ENCODE data around the gene ADGRL4.
"Not testable (repeated sequence)": the region's sequence is repeated elsewhere in the genome, so short reads cannot be mapped to it uniquely, and the experiment has no call there.

Gene ADGRL4

GRCh38 chr1:79005945-79006344 is 585 bp downstream of the ADGRL4 start:
- Histone ChIP-seq H3K4me3 (ENCODE audit: low read depth, low read length) (peak overlapping the region; percentile 77), H3K36me3 (ENCODE audit: control insufficient read depth, insufficient read depth, low read length) (no peaks in the 10 kb centered on the region), H3K9ac (ENCODE audit: low read depth, low read length) (peak overlapping the region; percentile 26), H3K4me1 (ENCODE audit: control insufficient read depth, insufficient read depth, low read length) (no peaks in the 10 kb centered on the region), H3K9me3 (ENCODE audit: control insufficient read depth, insufficient read depth, low read length) (no peaks in the 10 kb centered on the region), H3K27me3 (ENCODE audit: control insufficient read depth, insufficient read depth, low read length) (peaks cover 15% of the 10 kb centered on the region)

- no peak overlapping the region for H3K4me3 ChIP-seq (ENCODE audit: low read depth, low read length)
- no peaks in the 10 kb centered on the region for H3K36me3 ChIP-seq (ENCODE audit: control insufficient read depth, insufficient read depth, low read length)
- no peaks in the 10 kb centered on the region for H3K9me3 ChIP-seq (ENCODE audit: control insufficient read depth, insufficient read depth, low read length)
- no peaks in the 10 kb centered on the region for H3K4me1 ChIP-seq (ENCODE audit: control insufficient read depth, insufficient read depth, low read length)
- H3K9ac ChIP-seq (ENCODE audit: low read depth, low read length) = no peak overlapping the region
- peaks cover 15% of the 10 kb centered on the region for H3K27me3 ChIP-seq (ENCODE audit: control insufficient read depth, insufficient read depth, low read length)
Observed at GRCh38 chr1:79004916-79005315, 1.6 kb downstream of the ADGRL4 start.

GRCh38 chr1:78996791-78997190 is 9.7 kb downstream of the ADGRL4 start:
- no peaks in the 10 kb centered on the region for H3K36me3 ChIP-seq (ENCODE audit: control insufficient read depth, insufficient read depth, low read length)
- H3K4me3 ChIP-seq (ENCODE audit: low read depth, low read length) = no peak overlapping the region
- H3K4me1 ChIP-seq (ENCODE audit: control insufficient read depth, insufficient read depth, low read length) = no peaks in the 10 kb centered on the region
- no peak overlapping the region for H3K9ac ChIP-seq (ENCODE audit: low read depth, low read length)
- no peaks in the 10 kb centered on the region for H3K27me3 ChIP-seq (ENCODE audit: control insufficient read depth, insufficient read depth, low read length)
- H3K9me3 ChIP-seq (ENCODE audit: control insufficient read depth, insufficient read depth, low read length) = no peaks in the 10 kb centered on the region

GRCh38 chr1:78987042-78987441 is 19.5 kb downstream of the ADGRL4 start:
- H3K36me3 ChIP-seq (ENCODE audit: control insufficient read depth, insufficient read depth, low read length) = no peaks in the 10 kb centered on the region
- H3K9ac ChIP-seq (ENCODE audit: low read depth, low read length) = no peak overlapping the region
- no peaks in the 10 kb centered on the region for H3K27me3 ChIP-seq (ENCODE audit: control insufficient read depth, insufficient read depth, low read length)
- no peaks in the 10 kb centered on the region for H3K9me3 ChIP-seq (ENCODE audit: control insufficient read depth, insufficient read depth, low read length)
- H3K4me3 ChIP-seq (ENCODE audit: low read depth, low read length) = no peak overlapping the region
- H3K4me1 ChIP-seq (ENCODE audit: control insufficient read depth, insufficient read depth, low read length) = no peaks in the 10 kb centered on the region

GRCh38 chr1:78980511-78980910 is 26.0 kb downstream of the ADGRL4 start:
- Histone ChIP-seq H3K9ac (ENCODE audit: low read depth, low read length) (no peak overlapping the region), H3K27me3 (ENCODE audit: control insufficient read depth, insufficient read depth, low read length) (no peaks in the 10 kb centered on the region), H3K9me3 (ENCODE audit: control insufficient read depth, insufficient read depth, low read length) (no peaks in the 10 kb centered on the region), H3K36me3 (ENCODE audit: control insufficient read depth, insufficient read depth, low read length) (no peaks in the 10 kb centered on the region), H3K4me1 (ENCODE audit: control insufficient read depth, insufficient read depth, low read length) (no peaks in the 10 kb centered on the region), H3K4me3 (ENCODE audit: low read depth, low read length) (no peak overlapping the region)

- Histone ChIP-seq H3K36me3 (ENCODE audit: control insufficient read depth, insufficient read depth, low read length) (no peaks in the 10 kb centered on the region), H3K4me1 (ENCODE audit: control insufficient read depth, insufficient read depth, low read length) (no peaks in the 10 kb centered on the region), H3K9me3 (ENCODE audit: control insufficient read depth, insufficient read depth, low read length) (no peaks in the 10 kb centered on the region), H3K27me3 (ENCODE audit: control insufficient read depth, insufficient read depth, low read length) (peaks cover 29% of the 10 kb centered on the region), H3K4me3 (ENCODE audit: low read depth, low read length) (no peak overlapping the region), H3K9ac (ENCODE audit: low read depth, low read length) (no peak overlapping the region)
Observed at GRCh38 chr1:78972723-78973122, 33.8 kb downstream of the ADGRL4 start.

- H3K4me3 ChIP-seq (ENCODE audit: low read depth, low read length); H3K4me1 ChIP-seq (ENCODE audit: control insufficient read depth, insufficient read depth, low read length); H3K9me3 ChIP-seq (ENCODE audit: control insufficient read depth, insufficient read depth, low read length); H3K36me3 ChIP-seq (ENCODE audit: control insufficient read depth, insufficient read depth, low read length); H3K9ac ChIP-seq (ENCODE audit: low read depth, low read length): not testable (repeated sequence)
- peaks cover 31% of the 10 kb centered on the region for H3K27me3 ChIP-seq (ENCODE audit: control insufficient read depth, insufficient read depth, low read length)
Observed at GRCh38 chr1:78967091-78967490, 39.4 kb downstream of the ADGRL4 start.

- H3K27me3 ChIP-seq (ENCODE audit: control insufficient read depth, insufficient read depth, low read length) = no peaks in the 10 kb centered on the region
- no peaks in the 10 kb centered on the region for H3K36me3 ChIP-seq (ENCODE audit: control insufficient read depth, insufficient read depth, low read length)
- no peaks in the 10 kb centered on the region for H3K9me3 ChIP-seq (ENCODE audit: control insufficient read depth, insufficient read depth, low read length)
- H3K4me3 ChIP-seq (ENCODE audit: low read depth, low read length) = no peak overlapping the region
- no peaks in the 10 kb centered on the region for H3K4me1 ChIP-seq (ENCODE audit: control insufficient read depth, insufficient read depth, low read length)
- no peak overlapping the region for H3K9ac ChIP-seq (ENCODE audit: low read depth, low read length)
Observed at GRCh38 chr1:78958711-78959110, 47.8 kb downstream of the ADGRL4 start.

GRCh38 chr1:78950826-78951225 is 55.7 kb downstream of the ADGRL4 start:
- Histone ChIP-seq H3K9me3 (ENCODE audit: control insufficient read depth, insufficient read depth, low read length) (no peaks in the 10 kb centered on the region), H3K9ac (ENCODE audit: low read depth, low read length) (no peak overlapping the region), H3K27me3 (ENCODE audit: control insufficient read depth, insufficient read depth, low read length) (no peaks in the 10 kb centered on the region), H3K4me1 (ENCODE audit: control insufficient read depth, insufficient read depth, low read length) (no peaks in the 10 kb centered on the region), H3K4me3 (ENCODE audit: low read depth, low read length) (no peak overlapping the region), H3K36me3 (ENCODE audit: control insufficient read depth, insufficient read depth, low read length) (no peaks in the 10 kb centered on the region)

- Histone ChIP-seq H3K4me1 (ENCODE audit: control insufficient read depth, insufficient read depth, low read length) (no peaks in the 10 kb centered on the region), H3K27me3 (ENCODE audit: control insufficient read depth, insufficient read depth, low read length) (no peaks in the 10 kb centered on the region)
Observed at GRCh38 chr1:78949227-78949626, 57.3 kb downstream of the ADGRL4 start.

GRCh38 chr1:78919150-78919549 is 87.4 kb downstream of the ADGRL4 start:
- Histone ChIP-seq H3K4me1 (ENCODE audit: control insufficient read depth, insufficient read depth, low read length) (no peaks in the 10 kb centered on the region), H3K36me3 (ENCODE audit: control insufficient read depth, insufficient read depth, low read length) (no peaks in the 10 kb centered on the region), H3K9me3 (ENCODE audit: control insufficient read depth, insufficient read depth, low read length) (no peaks in the 10 kb centered on the region), H3K9ac (ENCODE audit: low read depth, low read length) (no peak overlapping the region), H3K27me3 (ENCODE audit: control insufficient read depth, insufficient read depth, low read length) (no peaks in the 10 kb centered on the region), H3K4me3 (ENCODE audit: low read depth, low read length) (no peak overlapping the region)

More at GRCh38 chr1:78949227-78949626, 57.3 kb downstream of the ADGRL4 start:
- Histone ChIP-seq H3K9me3 (ENCODE audit: control insufficient read depth, insufficient read depth, low read length) (no peaks in the 10 kb centered on the region), H3K4me3 (ENCODE audit: low read depth, low read length) (no peak overlapping the region), H3K9ac (ENCODE audit: low read depth, low read length) (no peak overlapping the region), H3K36me3 (ENCODE audit: control insufficient read depth, insufficient read depth, low read length) (no peaks in the 10 kb centered on the region)

GRCh38 chr1:78918157-78918556 is 88.4 kb downstream of the ADGRL4 start:
- Histone ChIP-seq H3K4me3 (ENCODE audit: low read depth, low read length) (no peak overlapping the region), H3K27me3 (ENCODE audit: control insufficient read depth, insufficient read depth, low read length) (no peaks in the 10 kb centered on the region), H3K4me1 (ENCODE audit: control insufficient read depth, insufficient read depth, low read length) (no peaks in the 10 kb centered on the region), H3K9me3 (ENCODE audit: control insufficient read depth, insufficient read depth, low read length) (no peaks in the 10 kb centered on the region), H3K36me3 (ENCODE audit: control insufficient read depth, insufficient read depth, low read length) (no peaks in the 10 kb centered on the region), H3K9ac (ENCODE audit: low read depth, low read length) (no peak overlapping the region)

GRCh38 chr1:78916986-78917385 is 89.5 kb downstream of the ADGRL4 start:
- Histone ChIP-seq H3K9me3 (ENCODE audit: control insufficient read depth, insufficient read depth, low read length) (no peaks in the 10 kb centered on the region), H3K9ac (ENCODE audit: low read depth, low read length) (no peak overlapping the region), H3K4me1 (ENCODE audit: control insufficient read depth, insufficient read depth, low read length) (no peaks in the 10 kb centered on the region), H3K27me3 (ENCODE audit: control insufficient read depth, insufficient read depth, low read length) (no peaks in the 10 kb centered on the region), H3K36me3 (ENCODE audit: control insufficient read depth, insufficient read depth, low read length) (no peaks in the 10 kb centered on the region), H3K4me3 (ENCODE audit: low read depth, low read length) (no peak overlapping the region)

All from iPS-15b (cell line).